HEK293T (cell line): ENCODE results near the gene MORN5.

Experiments used
- BHLHE40 ChIP-seq: fragments of 450-650 bp; IDR thresholded peaks from 2 replicates; pipeline ENCODE4 v1.6.1; 2016; ENCODE audit warnings: mild to moderate bottlenecking, moderate library complexity, borderline replicate concordance
- FOXM1 ChIP-seq: fragments of 450-650 bp; IDR thresholded peaks from 2 replicates; pipeline ENCODE4 v1.6.1; 2017; ENCODE audit warnings: mild to moderate bottlenecking, borderline replicate concordance
- SP1 ChIP-seq: fragments of 450-650 bp; IDR thresholded peaks from 2 replicates; pipeline ENCODE4 v1.6.1; 2017
- SUZ12 ChIP-seq: fragments of 450-650 bp; IDR thresholded peaks from 2 replicates; pipeline ENCODE4 v1.6.1; 2016; ENCODE audit warnings: mild to moderate bottlenecking
- ZNF384 ChIP-seq: fragments of 450-650 bp; IDR thresholded peaks from 2 replicates; pipeline ENCODE4 v1.6.1; 2016

DNA sequence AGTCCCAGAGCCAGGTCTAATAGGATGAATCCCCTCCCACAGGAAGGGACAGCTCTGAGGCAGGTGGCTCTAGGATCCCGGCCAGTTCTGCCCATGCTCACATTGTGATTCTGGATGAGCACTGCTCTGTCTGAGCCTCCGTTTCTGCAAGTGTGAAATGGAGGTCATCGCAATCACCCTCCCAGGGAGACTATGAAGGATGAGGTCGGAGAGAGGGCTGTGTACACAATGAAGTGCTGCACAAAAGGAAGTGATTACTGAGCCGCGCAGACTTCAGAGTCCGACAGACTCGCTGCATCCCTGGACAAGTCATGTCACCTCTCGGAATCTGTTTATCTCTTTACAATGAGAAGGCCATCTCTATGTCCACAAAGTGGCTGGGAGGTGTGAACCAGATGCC, 47.4 kb downstream of the MORN5 start:
- TF ChIP-seq SUZ12 (no peak), FOXM1 (no peak), SP1 (no peak), BHLHE40 (no peak), ZNF384 (no peak)
